Subcutaneous preadipocyte (primary cell): ENCODE results near the gene UBASH3A. TPM values are rescaled to one million over a fixed set of nuclear protein-coding genes. Genes with fewer than 3 reads are reported as not detected.

Experiments
- small RNA-seq: library from RNA; depleted of rRNA; stranded (forward); fragments of <200 nt; gene quantifications from one replicate; pipeline ENCODE3, GENCODE V24; 2012
- total RNA-seq: library from RNA; depleted of rRNA; stranded (reverse); fragments of >200 nt; gene quantifications from 2 replicates; pipeline ENCODE4 v1.2.3, GENCODE V29; 2012

UBASH3A gene, protein sequence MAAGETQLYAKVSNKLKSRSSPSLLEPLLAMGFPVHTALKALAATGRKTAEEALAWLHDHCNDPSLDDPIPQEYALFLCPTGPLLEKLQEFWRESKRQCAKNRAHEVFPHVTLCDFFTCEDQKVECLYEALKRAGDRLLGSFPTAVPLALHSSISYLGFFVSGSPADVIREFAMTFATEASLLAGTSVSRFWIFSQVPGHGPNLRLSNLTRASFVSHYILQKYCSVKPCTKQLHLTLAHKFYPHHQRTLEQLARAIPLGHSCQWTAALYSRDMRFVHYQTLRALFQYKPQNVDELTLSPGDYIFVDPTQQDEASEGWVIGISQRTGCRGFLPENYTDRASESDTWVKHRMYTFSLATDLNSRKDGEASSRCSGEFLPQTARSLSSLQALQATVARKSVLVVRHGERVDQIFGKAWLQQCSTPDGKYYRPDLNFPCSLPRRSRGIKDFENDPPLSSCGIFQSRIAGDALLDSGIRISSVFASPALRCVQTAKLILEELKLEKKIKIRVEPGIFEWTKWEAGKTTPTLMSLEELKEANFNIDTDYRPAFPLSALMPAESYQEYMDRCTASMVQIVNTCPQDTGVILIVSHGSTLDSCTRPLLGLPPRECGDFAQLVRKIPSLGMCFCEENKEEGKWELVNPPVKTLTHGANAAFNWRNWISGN
- total RNA-seq = not detected in 2 replicates

GRCh38 chr21:42403611-42404231 lies at the start of gene UBASH3A:
Gene UBASH3A, plus strand, starts transcription at chr21:42403902. Its CDS starts 44 bp downstream, at chr21:42403946.

DNA sequence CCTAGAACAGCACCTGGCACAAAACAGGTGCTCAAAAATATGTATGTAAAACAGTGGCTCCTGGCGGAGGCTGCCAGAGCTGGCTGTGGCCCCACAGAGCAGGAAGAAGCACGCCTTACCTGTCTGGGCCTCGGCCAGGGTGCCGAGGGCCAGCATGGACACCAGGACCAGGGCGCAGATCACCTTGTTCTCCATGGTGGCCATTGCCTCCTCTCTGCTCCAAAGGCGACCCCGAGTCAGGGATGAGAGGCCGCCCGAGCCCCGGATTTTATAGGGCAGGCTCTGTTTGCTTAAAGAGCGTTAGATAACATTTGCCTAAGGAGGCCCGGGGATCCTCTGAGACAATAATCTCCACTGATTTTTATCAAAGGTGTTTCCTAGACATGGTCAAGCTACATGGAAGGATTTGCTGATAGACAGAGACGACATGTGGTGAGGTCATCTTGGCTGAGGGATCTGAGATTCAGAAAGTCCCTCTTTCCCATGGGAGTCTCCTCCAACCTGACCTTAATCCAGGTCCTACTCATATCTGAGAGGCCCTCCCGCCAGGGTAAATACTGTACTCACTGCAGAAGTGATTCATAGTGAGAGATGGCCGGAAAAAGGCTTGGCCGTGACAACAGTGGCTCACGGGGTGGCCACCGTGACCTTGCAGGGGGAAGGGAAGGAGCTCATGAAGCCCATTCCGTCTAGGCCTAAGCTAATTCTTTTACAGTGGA lies 37.3 kb upstream of the UBASH3A start, which contains the start of gene TFF1:
TFF1 (minus strand) TSS at position 244 of the 719 bp plus-strand sequence; CDS start at position 204, 40 bp downstream.

GRCh38 chr21:42395905-42396651 lies 7.6 kb upstream of the UBASH3A start, which contains the start of gene TMPRSS3:
Gene TMPRSS3, minus strand, starts transcription at chr21:42396052. Its CDS starts 635 bp downstream, at chr21:42395417.

DNA sequence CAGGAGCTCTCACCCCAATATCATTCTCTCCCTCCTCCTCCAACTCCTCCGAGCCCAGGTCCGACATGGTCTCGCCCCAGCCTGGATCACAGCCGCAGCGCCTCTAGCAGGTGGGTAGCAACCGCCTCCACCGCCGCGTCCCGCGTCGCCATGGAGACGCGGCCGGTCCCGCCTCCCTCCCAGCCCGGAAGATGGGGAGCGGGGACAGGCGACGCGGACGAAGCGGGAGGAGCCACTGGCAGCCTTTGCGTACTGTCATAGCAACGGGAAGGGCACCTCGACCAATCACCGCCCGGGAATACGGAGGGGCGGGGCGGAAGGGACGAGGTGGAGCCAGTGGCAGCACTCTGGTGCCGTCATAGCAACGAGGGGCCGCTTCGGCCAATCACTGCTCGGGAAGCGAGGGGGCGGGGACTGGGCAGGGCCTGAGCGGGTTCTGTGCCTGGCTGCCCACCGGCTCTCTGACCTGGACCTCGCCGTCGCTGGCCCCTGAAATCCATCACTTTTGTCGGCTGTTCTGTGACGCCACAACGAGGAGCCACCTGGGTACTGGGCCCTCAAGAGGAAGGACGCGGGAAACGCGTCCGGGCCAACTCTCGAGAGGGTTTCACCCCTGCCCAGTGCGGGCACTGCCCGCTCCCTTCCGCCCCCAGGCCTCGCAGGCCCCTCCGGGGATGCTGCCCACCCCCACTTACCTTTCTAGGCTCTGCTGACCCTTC lies 92.6 kb downstream of the UBASH3A start, which contains the start of gene RSPH1:
RSPH1 (minus strand) TSS at position 105 of the 719 bp plus-strand sequence; CDS start at position 67, 38 bp downstream.

Small RNAs within 50 kb of the gene (small RNA-seq; reads per million reads assigned to genes)
- gene RNU6-1149P = not detected

Other genes starting within 250 kb of the UBASH3A start
- gene ABCG1, start 184.8 kb upstream of the UBASH3A start, total RNA-seq = under 0.01 and 0.20 TPM in 2 replicates
- gene TFF3, start 88.5 kb upstream of the UBASH3A start, total RNA-seq = 0.37 TPM in 1 of 2 replicates, not detected in the other
- gene TFF2, start 52.9 kb upstream of the UBASH3A start, total RNA-seq = not detected in 2 replicates
- not detected in 2 replicates for gene TFF1, start 37.4 kb upstream of the UBASH3A start, total RNA-seq
- not detected in 2 replicates for gene TMPRSS3, start 7.8 kb upstream of the UBASH3A start, total RNA-seq
- not detected in 2 replicates for gene RSPH1, start 92.3 kb downstream of the UBASH3A start, total RNA-seq
- gene SLC37A1, start 110.0 kb downstream of the UBASH3A start, total RNA-seq = 0.73 and 1.8 TPM in 2 replicates
- gene PDE9A, start 249.7 kb downstream of the UBASH3A start, total RNA-seq = 4.4 and 10.0 TPM in 2 replicates